ES-I3 (cell line): ENCODE data around the gene ATG2B.
"Not testable (repeated sequence)": the region's sequence is repeated elsewhere in the genome, so short reads cannot be mapped to it uniquely, and the experiment has no call there.

Source experiments
- H3K36me3 ChIP-seq: 2 replicates; pipeline ENCODE4 v1.6.1; 2013; ENCODE audit warnings: mild to moderate bottlenecking, low read length, control low read depth, moderate library complexity; ENCODE audit not compliant: insufficient read depth
- H3K4me1 ChIP-seq: 2 replicates; pipeline ENCODE4 v1.6.1; 2013; ENCODE audit warnings: mild to moderate bottlenecking, control low read depth, low read length; ENCODE audit not compliant: insufficient read depth
- H3K9ac ChIP-seq: 2 replicates; pipeline ENCODE4 v1.6.1; 2013; ENCODE audit warnings: low read depth, mild to moderate bottlenecking, low read length, moderate library complexity
- H3K9me3 ChIP-seq: 2 replicates; pipeline ENCODE4 v1.6.1; 2013; ENCODE audit warnings: mild to moderate bottlenecking, low read length, moderate library complexity; ENCODE audit not compliant: control insufficient read depth, insufficient read depth

Gene ATG2B

DNA sequence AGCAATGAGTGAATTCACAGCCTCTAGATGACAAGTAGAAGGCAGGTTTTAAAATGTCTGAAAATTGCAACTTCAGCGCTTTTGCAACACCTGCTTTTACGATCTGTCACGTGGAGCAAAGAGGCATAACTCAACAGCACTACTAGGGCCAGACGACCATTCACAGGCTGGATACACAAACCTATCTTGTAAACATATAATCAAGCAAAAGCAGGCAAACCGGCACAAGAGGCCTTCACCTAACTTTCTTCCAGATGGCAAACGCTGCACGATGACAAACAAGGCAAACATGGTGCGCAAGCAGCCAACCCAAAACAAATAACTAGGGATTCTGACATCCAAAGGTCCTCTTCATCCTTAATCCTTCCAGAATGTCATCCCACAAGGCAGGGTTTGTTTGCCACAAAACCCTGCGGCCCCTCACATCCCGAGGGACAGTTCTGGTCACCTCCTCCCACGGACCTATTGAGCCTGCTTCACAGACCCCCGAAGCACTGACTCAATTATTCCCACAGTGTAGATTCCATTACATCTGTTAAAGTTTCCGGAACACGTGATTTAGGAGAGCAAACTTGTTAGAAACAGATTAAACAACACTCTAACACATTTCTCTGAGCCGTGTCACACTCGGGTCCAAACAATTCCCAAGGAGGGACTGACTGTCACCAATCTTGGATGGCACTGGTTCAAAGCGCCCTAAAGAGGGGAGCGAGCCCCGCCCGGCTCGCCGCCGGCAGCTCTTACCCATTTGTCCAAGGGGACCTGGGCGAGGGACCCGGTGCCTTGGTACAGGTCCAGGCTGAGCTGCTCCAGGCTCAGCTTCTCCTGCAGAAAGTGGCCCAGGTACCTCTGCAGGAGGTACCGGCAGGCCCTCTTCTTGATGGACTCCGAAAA is 823 bp downstream of the ATG2B start:
- H3K4me1 ChIP-seq: peaks cover 10% of the 10 kb centered on the region; the same call in 1 of the 2 replicates
- no peaks in the 10 kb centered on the region for H3K9me3 ChIP-seq
- peak overlapping the region; percentile 88 for H3K9ac ChIP-seq
- no peaks in the 10 kb centered on the region for H3K36me3 ChIP-seq

DNA sequence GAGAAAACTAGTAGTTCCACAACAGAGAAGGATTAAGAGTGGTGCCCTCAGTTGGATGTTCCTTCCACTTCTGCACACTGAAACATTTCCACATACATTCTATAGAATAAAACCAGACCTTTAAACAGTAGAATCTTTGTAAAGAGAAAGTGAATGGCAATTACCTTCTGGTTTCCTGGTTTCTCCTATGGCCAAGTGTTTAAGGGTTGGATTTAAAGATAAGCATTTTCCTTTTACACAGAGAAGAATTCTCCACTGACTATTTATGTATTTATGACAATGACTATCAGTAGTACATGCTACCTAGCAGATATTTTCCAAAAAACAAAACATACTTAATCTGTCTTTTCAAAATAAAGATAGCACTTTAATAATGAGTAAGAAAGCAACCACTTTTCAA is 3.2 kb downstream of the ATG2B start:
- H3K9ac ChIP-seq: no peak overlapping the region
- no peaks in the 10 kb centered on the region for H3K9me3 ChIP-seq
- no peaks in the 10 kb centered on the region for H3K36me3 ChIP-seq
- H3K4me1 ChIP-seq: peaks cover 15% of the 10 kb centered on the region; the same call in 1 of the 2 replicates

GRCh38 chr14:96357216-96357615 is 5.9 kb downstream of the ATG2B start:
- no peaks in the 10 kb centered on the region for H3K9me3 ChIP-seq
- H3K9ac ChIP-seq: no peak overlapping the region
- H3K36me3 ChIP-seq: no peaks in the 10 kb centered on the region
- peaks cover 15% of the 10 kb centered on the region; the same call in 1 of the 2 replicates for H3K4me1 ChIP-seq

DNA sequence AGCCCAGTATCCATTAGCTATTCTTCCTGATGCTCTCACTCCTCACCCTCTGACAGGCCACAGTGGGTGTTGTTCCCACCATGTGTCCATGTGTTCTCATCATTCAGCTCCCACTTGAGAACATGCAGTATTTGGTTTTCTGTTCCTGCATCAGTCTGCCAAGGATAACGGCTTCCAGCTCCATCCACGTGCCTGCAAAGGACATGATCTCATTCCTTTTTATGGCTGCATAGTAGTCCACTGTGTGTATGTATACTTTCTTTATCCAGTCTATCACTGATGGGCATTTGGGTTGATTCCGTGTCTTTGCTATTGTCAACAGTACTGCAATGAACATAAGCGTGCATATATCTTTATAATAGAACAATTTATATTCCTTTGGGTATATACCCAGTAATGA is 8.9 kb downstream of the ATG2B start:
- no peak overlapping the region for H3K9ac ChIP-seq
- H3K9me3 ChIP-seq: no peaks in the 10 kb centered on the region
- peaks cover 18% of the 10 kb centered on the region for H3K4me1 ChIP-seq
- H3K36me3 ChIP-seq: no peaks in the 10 kb centered on the region

- H3K4me1 ChIP-seq: peaks cover 22% of the 10 kb centered on the region
- no peaks in the 10 kb centered on the region for H3K9me3 ChIP-seq
- H3K9ac ChIP-seq: no peak overlapping the region
- no peaks in the 10 kb centered on the region for H3K36me3 ChIP-seq
Measured at GRCh38 chr14:96352708-96353107, 10.4 kb downstream of the ATG2B start.

DNA sequence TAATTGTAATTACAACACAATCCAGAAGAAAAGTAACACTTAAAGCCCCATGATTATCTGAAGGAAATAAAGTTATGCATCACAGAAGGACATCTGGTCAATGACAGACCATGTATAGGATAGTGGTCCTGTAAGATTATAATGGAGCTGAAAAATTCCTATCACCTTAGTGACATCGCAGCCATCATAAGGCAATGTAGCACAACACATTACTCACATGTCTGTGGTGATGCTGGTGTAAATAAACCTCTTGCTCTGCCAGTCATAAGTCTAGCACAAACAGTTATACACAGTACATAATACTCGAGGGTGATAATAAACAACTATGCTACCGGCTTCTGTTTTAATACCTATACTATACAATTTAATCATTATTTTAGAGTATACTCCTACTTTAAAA is 11.2 kb downstream of the ATG2B start:
- no peaks in the 10 kb centered on the region for H3K9me3 ChIP-seq
- no peaks in the 10 kb centered on the region for H3K36me3 ChIP-seq
- peaks cover 22% of the 10 kb centered on the region for H3K4me1 ChIP-seq
- H3K9ac ChIP-seq: no peak overlapping the region

GRCh38 chr14:96349286-96350075 is 13.7 kb downstream of the ATG2B start:
- peaks cover 17% of the 10 kb centered on the region for H3K4me1 ChIP-seq
- H3K36me3 ChIP-seq: no peaks in the 10 kb centered on the region
- H3K9me3 ChIP-seq: no peaks in the 10 kb centered on the region
- no peak overlapping the region for H3K9ac ChIP-seq

DNA sequence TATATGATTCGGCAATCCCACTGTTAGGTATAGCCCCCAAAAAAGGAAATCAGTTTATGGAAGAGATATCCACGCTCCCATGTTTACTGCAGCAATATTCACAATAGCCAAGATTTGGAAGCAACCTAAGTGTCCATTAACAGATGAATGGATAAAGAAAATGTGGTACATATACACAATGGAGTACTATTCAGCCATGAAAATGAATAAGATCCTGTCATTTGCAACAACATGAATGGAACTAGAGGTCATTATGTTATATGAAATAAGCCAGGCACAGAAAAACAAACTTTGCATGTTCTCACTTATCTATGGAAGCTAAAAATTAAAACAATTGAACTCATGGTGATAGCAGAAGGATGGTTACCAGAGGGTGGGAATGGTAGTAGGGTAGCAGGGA is 15.2 kb downstream of the ATG2B start:
- not testable (repeated sequence) for H3K9ac ChIP-seq, H3K9me3 ChIP-seq, H3K36me3 ChIP-seq
- peaks cover 17% of the 10 kb centered on the region for H3K4me1 ChIP-seq

DNA sequence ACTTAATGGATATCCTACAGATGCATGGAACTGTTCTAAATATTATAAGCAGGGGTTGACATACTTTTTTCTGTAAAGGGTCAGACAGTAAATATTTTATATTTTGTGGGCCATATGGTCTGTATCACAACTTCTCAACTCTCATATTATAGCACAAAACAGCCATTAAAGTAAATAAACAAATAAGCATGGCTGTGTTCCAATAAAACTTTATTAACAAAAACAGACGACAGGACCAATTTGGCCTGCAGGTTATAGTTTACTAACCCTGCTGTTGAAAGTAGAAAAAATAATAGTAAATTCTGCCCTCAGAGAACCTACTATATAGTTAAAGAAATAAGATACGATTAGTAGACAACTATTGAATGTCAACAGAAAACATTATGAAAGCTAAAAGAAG is 17.5 kb downstream of the ATG2B start:
- Histone ChIP-seq H3K9me3 (no peaks in the 10 kb centered on the region), H3K36me3 (no peaks in the 10 kb centered on the region), H3K9ac (no peak overlapping the region), H3K4me1 (peaks cover 16% of the 10 kb centered on the region)

DNA sequence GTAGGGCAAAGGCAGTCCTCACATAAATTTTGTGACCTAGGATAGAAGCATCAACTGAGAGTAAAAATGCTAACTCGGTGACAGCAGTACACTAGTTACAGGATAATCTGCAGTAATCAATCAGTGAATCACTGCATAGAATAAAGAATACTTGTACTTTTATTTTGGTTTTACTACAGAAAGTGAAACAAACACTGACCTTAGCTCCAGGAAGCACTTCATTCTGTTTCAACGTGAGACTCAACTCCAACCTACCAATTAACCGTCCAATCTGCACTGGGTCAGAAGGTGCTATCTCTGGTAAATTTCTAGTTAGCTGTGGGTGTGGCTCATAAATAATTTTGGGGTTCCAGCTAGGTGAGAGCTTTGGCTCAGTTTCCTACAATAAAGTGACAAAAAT is 21.8 kb downstream of the ATG2B start:
- no peaks in the 10 kb centered on the region for H3K9me3 ChIP-seq
- no peaks in the 10 kb centered on the region for H3K4me1 ChIP-seq
- no peak overlapping the region for H3K9ac ChIP-seq
- H3K36me3 ChIP-seq: no peaks in the 10 kb centered on the region

GRCh38 chr14:96338551-96338950 is 24.6 kb downstream of the ATG2B start:
- no peaks in the 10 kb centered on the region for H3K9me3 ChIP-seq
- H3K36me3 ChIP-seq: no peaks in the 10 kb centered on the region
- no peaks in the 10 kb centered on the region for H3K4me1 ChIP-seq
- no peak overlapping the region for H3K9ac ChIP-seq

GRCh38 chr14:96324219-96324618 is 38.9 kb downstream of the ATG2B start:
- Histone ChIP-seq H3K9me3 (no peaks in the 10 kb centered on the region), H3K4me1 (no peaks in the 10 kb centered on the region), H3K9ac (no peak overlapping the region), H3K36me3 (peaks cover 3% of the 10 kb centered on the region; the same call in 1 of the 2 replicates)

GRCh38 chr14:96320605-96321004 is 42.5 kb downstream of the ATG2B start:
- Histone ChIP-seq H3K4me1 (no peaks in the 10 kb centered on the region), H3K36me3 (peaks cover 3% of the 10 kb centered on the region), H3K9ac (no peak overlapping the region)

DNA sequence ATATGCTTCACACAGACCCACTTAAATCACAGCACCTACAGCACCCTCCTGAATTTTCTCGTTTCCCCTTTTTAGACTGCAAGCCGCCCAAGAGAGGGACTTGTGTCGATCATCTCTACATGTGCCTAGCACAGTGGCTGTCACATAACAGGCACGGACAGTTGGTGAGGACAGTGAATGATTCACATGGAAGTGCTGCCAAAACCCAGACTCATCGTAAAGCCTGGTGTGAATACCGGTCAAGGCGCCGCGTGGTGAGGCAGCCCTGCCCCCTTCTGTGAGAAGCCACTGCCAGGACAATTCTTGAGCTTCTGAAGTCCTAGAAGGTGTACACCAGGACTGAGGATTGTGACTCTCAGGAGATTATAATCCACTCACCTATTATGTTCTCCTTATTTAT is 44.3 kb downstream of the ATG2B start:
- no peak overlapping the region for H3K9ac ChIP-seq
- no peaks in the 10 kb centered on the region for H3K9me3 ChIP-seq
- H3K36me3 ChIP-seq: peaks cover 3% of the 10 kb centered on the region
- no peaks in the 10 kb centered on the region for H3K4me1 ChIP-seq

More at GRCh38 chr14:96320605-96321004, 42.5 kb downstream of the ATG2B start:
- no peaks in the 10 kb centered on the region for H3K9me3 ChIP-seq

- Histone ChIP-seq H3K9me3 (no peaks in the 10 kb centered on the region), H3K9ac (no peak overlapping the region), H3K36me3 (no peaks in the 10 kb centered on the region; the same call in 1 of the 2 replicates), H3K4me1 (no peaks in the 10 kb centered on the region)
Measured at GRCh38 chr14:96316087-96316486, 47.1 kb downstream of the ATG2B start.
